Upper lobe of right lung (tissue), 1 donor: ENCODE results near the gene RBP2. TPM values are rescaled to one million over a fixed set of nuclear protein-coding genes. Genes with fewer than 3 reads are reported as not detected.

Source experiments
- ATAC-seq: fragments of 200-7000 bp; cut with Tn5 transposase; one replicate; pipeline ENCODE4 v1.9.1; 2020; ENCODE audit warnings: mild to moderate bottlenecking, moderate library complexity
- DNase-seq: peaks from one replicate; pipeline ENCODE4 v3.0.0-alpha.2; 2020
- H3K27ac ChIP-seq: fragments of 200-600 bp; one replicate; pipeline ENCODE4 v1.8.0; 2022
- H3K27me3 ChIP-seq: fragments of 200-600 bp; one replicate; pipeline ENCODE4 v1.8.0; 2022; ENCODE audit warnings: mild to moderate bottlenecking
- H3K36me3 ChIP-seq: fragments of 200-600 bp; one replicate; pipeline ENCODE4 v1.8.0; 2022
- H3K4me1 ChIP-seq: fragments of 200-600 bp; one replicate; pipeline ENCODE4 v1.8.0; 2022
- H3K4me3 ChIP-seq: fragments of 200-600 bp; one replicate; pipeline ENCODE4 v1.8.0; 2022; ENCODE audit warnings: mild to moderate bottlenecking
- H3K9me3 ChIP-seq: fragments of 200-600 bp; one replicate; pipeline ENCODE4 v1.8.0; 2022
- intact Hi-C: fragments of 100-400 bp; cut with DNase I; formaldehyde crosslinking; loops from one replicate; pipeline ENCODE4 v1.11.0; 2022
- total RNA-seq: library from RNA; stranded (reverse); fragmentation: NEBNext Ultra II Directional; extraction: Animal tissue kit (Norgen Biotek cat#: 25700); gene quantifications from one replicate; pipeline ENCODE4 v1.2.1, GENCODE V29; 2021
- TF ChIP-seq, protein P1 (sequence below): fragments of 200-600 bp; IDR thresholded peaks from one replicate; pipeline ENCODE4 v1.8.0; 2022; ENCODE audit warnings: antibody characterized with exemption
- donor health status: DM: no; HTN: yes; CAD: no; lungs with severe emphysema.

Gene RBP2
- total RNA-seq, 1 donor from 2014 or later, result 2.1 TPM

GRCh38 chr3:139470199-139470598 lies 6.1 kb downstream of the RBP2 start:
- Histone ChIP-seq H3K27ac (no peak overlapping the region), H3K27me3 (no peaks in the 10 kb centered on the region), H3K9me3 (no peaks in the 10 kb centered on the region), H3K4me3 (no peak overlapping the region), H3K4me1 (no peaks in the 10 kb centered on the region), H3K36me3 (no peaks in the 10 kb centered on the region)
- DNase-seq (no peak), ATAC-seq (no peak)
- TF ChIP-seq, protein P1, sequence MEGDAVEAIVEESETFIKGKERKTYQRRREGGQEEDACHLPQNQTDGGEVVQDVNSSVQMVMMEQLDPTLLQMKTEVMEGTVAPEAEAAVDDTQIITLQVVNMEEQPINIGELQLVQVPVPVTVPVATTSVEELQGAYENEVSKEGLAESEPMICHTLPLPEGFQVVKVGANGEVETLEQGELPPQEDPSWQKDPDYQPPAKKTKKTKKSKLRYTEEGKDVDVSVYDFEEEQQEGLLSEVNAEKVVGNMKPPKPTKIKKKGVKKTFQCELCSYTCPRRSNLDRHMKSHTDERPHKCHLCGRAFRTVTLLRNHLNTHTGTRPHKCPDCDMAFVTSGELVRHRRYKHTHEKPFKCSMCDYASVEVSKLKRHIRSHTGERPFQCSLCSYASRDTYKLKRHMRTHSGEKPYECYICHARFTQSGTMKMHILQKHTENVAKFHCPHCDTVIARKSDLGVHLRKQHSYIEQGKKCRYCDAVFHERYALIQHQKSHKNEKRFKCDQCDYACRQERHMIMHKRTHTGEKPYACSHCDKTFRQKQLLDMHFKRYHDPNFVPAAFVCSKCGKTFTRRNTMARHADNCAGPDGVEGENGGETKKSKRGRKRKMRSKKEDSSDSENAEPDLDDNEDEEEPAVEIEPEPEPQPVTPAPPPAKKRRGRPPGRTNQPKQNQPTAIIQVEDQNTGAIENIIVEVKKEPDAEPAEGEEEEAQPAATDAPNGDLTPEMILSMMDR, result no peak
- intact Hi-C loops, result no loop called here

DNA sequence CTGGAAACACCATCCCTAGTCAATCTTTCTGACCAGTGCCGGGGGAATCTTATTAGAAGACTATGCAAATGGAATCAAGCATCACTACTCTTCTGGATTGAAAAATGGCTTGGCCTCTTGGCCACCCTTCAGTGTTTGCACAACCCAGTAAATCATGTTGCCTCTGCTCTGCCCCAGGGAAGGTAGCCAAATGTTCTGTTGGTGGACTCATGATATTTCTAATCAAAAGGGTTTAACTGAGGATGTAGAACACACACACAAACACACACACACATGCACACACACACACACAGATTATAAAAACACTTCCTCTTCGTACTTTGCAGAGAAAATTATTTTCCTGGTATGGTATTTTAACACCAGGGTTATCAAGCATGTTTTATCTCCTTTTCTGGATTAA lies 7.9 kb downstream of the RBP2 start:
- Histone ChIP-seq H3K9me3 (no peaks in the 10 kb centered on the region), H3K36me3 (no peaks in the 10 kb centered on the region), H3K27ac (no peak overlapping the region), H3K4me3 (no peak overlapping the region), H3K4me1 (no peaks in the 10 kb centered on the region), H3K27me3 (no peaks in the 10 kb centered on the region)
- ATAC-seq (no peak), DNase-seq (no peak)
- TF ChIP-seq, protein P1, result no peak
- intact Hi-C loops, result no loop called here

DNA sequence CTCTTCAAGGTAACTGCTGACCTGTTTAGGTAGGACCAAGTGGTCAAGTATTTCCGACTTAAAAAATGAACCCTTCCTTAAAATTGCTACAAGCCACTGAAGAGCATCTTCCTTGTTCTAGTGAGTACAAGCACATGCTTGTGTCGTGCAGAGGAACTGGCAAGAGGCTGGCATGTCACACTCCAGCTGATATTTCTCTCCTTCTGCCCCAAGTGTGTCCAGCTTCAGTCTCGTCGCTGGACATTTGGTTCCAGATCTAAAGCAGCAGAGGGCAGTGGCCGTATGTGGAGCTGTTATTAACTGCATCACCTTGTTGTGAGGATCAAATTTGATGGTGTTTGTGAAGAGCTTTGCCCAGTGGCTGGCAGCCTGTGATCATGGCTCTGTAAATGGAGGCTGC lies 10.0 kb downstream of the RBP2 start:
- no peak overlapping the region for H3K4me3 ChIP-seq
- intact Hi-C loops, result no loop called here
- TF ChIP-seq, protein P1, result no peak
- DNase-seq, result no peak
- H3K27me3 ChIP-seq, result no peaks in the 10 kb centered on the region
- H3K36me3 ChIP-seq, result no peaks in the 10 kb centered on the region
- H3K4me1 ChIP-seq, result no peaks in the 10 kb centered on the region
- no peak for ATAC-seq
- no peak overlapping the region for H3K27ac ChIP-seq
- H3K9me3 ChIP-seq, result no peaks in the 10 kb centered on the region

GRCh38 chr3:139465636-139466035 lies 10.7 kb downstream of the RBP2 start:
- Histone ChIP-seq H3K36me3 (no peaks in the 10 kb centered on the region), H3K27ac (no peak overlapping the region)

GRCh38 chr3:139463466-139463865 lies 12.8 kb downstream of the RBP2 start:
- no peak overlapping the region for H3K4me3 ChIP-seq
- no peaks in the 10 kb centered on the region for H3K9me3 ChIP-seq
- no peak for ATAC-seq
- intact Hi-C loops, result no loop called here
- H3K27me3 ChIP-seq, result no peaks in the 10 kb centered on the region
- no peaks in the 10 kb centered on the region for H3K4me1 ChIP-seq
- no peaks in the 10 kb centered on the region for H3K36me3 ChIP-seq
- no peak overlapping the region for H3K27ac ChIP-seq
- DNase-seq, result no peak
- TF ChIP-seq, protein P1, result no peak

More at GRCh38 chr3:139465636-139466035, 10.7 kb downstream of the RBP2 start:
- ATAC-seq (no peak), DNase-seq (no peak)
- H3K4me1 ChIP-seq, result no peaks in the 10 kb centered on the region
- H3K9me3 ChIP-seq, result no peaks in the 10 kb centered on the region
- H3K4me3 ChIP-seq, result no peak overlapping the region
- TF ChIP-seq, protein P1, result no peak
- intact Hi-C loops, result no loop called here
- H3K27me3 ChIP-seq, result no peaks in the 10 kb centered on the region

GRCh38 chr3:139460529-139460928 lies 15.8 kb downstream of the RBP2 start:
- no peaks in the 10 kb centered on the region for H3K27me3 ChIP-seq
- peak; percentile 25 for ATAC-seq
- intact Hi-C loops, result no loop called here
- no peak for DNase-seq
- no peak overlapping the region for H3K4me3 ChIP-seq
- H3K27ac ChIP-seq, result no peak overlapping the region
- no peaks in the 10 kb centered on the region for H3K9me3 ChIP-seq
- no peaks in the 10 kb centered on the region for H3K36me3 ChIP-seq
- TF ChIP-seq, protein P1, result no peak
- no peaks in the 10 kb centered on the region for H3K4me1 ChIP-seq
